A549 (cell line): ENCODE data around the gene SLAMF8.

Source experiments
- BHLHE40 ChIP-seq: IDR thresholded peaks from 2 replicates; pipeline ENCODE4 v1.6.1; 2012; ENCODE audit warnings: low read depth, low read length, inconsistent platforms
- EP300 ChIP-seq, 2 experiments: fragments of >200 bp; sonication (Bioruptor Twin); formaldehyde crosslinking; IDR thresholded peaks; 2 replicates in 1 of 2; 3 replicates in 1 of 2; pipeline ENCODE4 v1.6.1; 2016 to 2017
- ESRRA ChIP-seq: fragments of 150-350 bp; IDR thresholded peaks from 2 replicates; pipeline ENCODE4 v1.6.1; 2014; ENCODE audit warnings: mild to moderate bottlenecking, low read length, borderline replicate concordance
- NFE2L2 ChIP-seq: fragments of 150-350 bp; conservative IDR thresholded peaks from 2 replicates; pipeline ENCODE4 v1.6.1; 2014; ENCODE audit warnings: low read length
- POLR2A ChIP-seq: IDR thresholded peaks from 2 replicates; pipeline ENCODE4 v1.6.1; 2012; ENCODE audit warnings: mild to moderate bottlenecking, low read length
- POLR2AphosphoS2 ChIP-seq: conservative IDR thresholded peaks from 2 replicates; pipeline ENCODE4 v1.6.1; 2012; ENCODE audit warnings: low read length, improper control_type of control experiment, inconsistent platforms
- TF ChIP-seq, protein P1 (sequence below): fragments of >200 bp; sonication (Bioruptor Twin); formaldehyde crosslinking; IDR thresholded peaks from 3 replicates; pipeline ENCODE4 v1.5.1; 2016
- TF ChIP-seq, protein P2 (sequence below): fragments of 250-450 bp; sonication (Bioruptor Pico); IDR thresholded peaks from 2 replicates; pipeline ENCODE4 v1.5.0; 2020; ENCODE audit warnings: low read depth, mild to moderate bottlenecking, moderate library complexity

DNA sequence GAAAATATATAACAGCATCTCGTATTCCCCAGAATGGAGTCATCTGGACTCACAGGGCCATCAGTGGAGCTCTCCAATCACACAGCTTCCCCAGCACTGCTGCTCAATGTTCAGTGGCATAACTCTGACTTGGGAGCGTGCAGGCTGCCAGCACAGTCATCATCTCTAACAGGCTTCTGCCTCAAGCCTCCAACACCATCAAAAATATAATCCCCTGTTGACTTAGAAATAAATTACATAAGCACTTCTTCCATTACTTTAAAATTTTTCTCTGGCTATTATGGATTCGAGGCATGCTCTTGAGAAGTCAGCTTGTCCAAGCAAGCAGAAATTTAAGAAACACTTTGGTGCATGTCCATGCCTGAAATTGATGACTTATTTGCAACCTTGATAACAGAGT lies 39.7 kb upstream of the SLAMF8 start:
- TF ChIP-seq, protein P1, sequence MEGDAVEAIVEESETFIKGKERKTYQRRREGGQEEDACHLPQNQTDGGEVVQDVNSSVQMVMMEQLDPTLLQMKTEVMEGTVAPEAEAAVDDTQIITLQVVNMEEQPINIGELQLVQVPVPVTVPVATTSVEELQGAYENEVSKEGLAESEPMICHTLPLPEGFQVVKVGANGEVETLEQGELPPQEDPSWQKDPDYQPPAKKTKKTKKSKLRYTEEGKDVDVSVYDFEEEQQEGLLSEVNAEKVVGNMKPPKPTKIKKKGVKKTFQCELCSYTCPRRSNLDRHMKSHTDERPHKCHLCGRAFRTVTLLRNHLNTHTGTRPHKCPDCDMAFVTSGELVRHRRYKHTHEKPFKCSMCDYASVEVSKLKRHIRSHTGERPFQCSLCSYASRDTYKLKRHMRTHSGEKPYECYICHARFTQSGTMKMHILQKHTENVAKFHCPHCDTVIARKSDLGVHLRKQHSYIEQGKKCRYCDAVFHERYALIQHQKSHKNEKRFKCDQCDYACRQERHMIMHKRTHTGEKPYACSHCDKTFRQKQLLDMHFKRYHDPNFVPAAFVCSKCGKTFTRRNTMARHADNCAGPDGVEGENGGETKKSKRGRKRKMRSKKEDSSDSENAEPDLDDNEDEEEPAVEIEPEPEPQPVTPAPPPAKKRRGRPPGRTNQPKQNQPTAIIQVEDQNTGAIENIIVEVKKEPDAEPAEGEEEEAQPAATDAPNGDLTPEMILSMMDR, result no peak
- TF ChIP-seq NFE2L2 (no peak), ESRRA (no peak), POLR2A (no peak), EP300 (IDR thresholded peaks at IDR 0.05) (no peak), POLR2AphosphoS2 (no peak), BHLHE40 (no peak)
- TF ChIP-seq, protein P2, sequence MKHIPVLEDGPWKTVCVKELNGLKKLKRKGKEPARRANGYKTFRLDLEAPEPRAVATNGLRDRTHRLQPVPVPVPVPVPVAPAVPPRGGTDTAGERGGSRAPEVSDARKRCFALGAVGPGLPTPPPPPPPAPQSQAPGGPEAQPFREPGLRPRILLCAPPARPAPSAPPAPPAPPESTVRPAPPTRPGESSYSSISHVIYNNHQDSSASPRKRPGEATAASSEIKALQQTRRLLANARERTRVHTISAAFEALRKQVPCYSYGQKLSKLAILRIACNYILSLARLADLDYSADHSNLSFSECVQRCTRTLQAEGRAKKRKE, result no peak
